GM18873 (cell line): ENCODE data around the gene HK2.

Experiments
- ATAC-seq: cut with Tn5 transposase; IDR thresholded peaks from one replicate; pipeline ENCODE4 v1.9.1; 2021; ENCODE audit warnings: mild to moderate bottlenecking, moderate library complexity, moderate number of reproducible peaks; ENCODE audit not compliant: unreplicated experiment, low FRiP score

The HK2 gene

DNA sequence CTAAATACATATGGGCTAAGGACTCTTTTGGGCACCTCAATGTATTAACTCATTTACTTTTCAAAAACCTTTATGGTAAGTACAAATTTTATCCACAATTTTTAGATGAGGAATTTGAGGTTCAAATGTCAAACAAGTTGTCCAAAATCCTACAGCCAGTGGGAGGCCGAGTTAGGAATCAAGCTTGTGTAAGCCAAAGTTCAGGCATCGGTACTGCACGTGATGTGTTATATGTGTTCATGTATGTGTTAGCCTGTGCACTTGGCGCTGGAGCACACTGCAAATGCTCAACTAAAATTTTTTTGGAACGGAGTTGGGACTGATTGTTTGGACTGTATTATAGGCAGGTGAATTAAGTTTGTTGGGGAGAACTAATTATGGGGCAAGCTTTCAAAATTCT is 22.7 kb downstream of the HK2 start:
- no peak for ATAC-seq

DNA sequence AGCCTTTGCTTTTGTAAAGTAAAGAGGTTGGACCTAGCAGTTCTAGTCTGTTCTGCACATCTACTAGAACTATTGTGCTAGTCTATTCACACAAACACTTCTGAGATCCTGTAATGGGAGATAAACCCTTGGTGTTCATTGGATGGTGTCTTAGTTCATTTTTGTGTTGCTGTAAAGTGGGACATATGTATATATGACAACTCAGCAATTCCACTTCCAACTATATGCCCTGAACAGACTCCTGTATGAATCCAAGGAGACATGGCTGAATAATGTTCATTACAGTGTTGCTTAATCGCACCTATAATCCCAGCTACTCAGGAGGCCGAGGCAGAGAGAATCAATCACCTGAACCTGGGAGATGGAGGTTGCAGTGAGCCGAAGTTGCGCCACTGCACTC is 23.3 kb downstream of the HK2 start:
- no peak for ATAC-seq

DNA sequence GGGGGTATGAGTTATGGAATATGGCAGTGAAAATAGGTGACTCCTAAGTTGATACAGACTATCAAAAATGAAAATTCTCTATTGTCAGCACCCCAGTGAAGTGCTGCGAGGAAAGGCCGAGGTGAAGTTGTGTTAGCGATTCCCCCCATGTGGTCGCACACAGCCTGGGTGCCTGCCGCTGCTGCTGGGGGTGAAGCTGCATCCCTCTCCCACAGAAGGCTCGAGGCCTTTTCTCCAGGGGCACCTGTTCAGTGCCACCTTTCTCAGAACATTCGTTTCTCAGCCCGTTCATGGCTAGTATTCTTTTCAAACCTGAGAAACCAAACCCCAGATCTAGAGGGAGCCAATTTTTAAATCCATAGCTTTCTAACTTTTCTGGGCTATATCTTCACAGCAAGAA is 23.8 kb downstream of the HK2 start:
- no peak for ATAC-seq

DNA sequence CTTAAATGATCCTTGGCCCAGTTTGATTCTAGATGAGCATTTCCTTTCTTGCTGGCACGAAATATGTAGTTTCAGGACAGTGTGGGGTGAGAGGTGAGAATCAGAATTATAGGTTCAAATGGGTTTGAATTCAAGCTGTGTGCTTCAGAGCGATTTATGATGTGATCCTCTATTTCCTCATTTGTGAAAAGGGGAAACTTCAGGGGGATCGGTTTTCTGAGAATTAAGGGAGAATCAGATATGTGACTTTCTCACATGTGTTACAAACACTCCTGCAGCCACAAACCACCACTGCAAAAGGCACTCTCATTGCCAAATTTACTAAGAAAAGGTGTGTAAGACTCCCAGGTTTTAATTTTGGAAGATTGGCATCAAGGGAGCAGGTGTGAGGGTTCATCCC is 24.4 kb downstream of the HK2 start:
- ATAC-seq: no peak

DNA sequence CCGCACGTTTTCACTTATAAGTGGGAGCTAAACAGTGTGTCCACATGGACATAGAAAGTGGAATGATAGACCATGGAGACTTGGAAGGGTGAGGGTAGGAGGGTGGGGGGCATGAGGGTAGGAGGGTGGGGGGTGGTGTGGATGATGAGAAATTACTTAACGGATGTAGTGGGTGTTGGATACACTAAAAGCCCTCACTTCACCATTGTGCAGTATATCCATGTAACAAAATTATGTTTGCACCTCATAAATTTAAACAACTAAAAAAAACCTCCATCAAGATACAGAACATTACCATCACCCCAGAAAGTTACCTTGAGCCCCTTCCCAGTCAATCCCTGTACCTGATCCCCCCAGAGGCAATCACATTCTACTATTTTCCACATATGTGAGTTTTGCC is 26.2 kb downstream of the HK2 start:
- ATAC-seq: no peak

DNA sequence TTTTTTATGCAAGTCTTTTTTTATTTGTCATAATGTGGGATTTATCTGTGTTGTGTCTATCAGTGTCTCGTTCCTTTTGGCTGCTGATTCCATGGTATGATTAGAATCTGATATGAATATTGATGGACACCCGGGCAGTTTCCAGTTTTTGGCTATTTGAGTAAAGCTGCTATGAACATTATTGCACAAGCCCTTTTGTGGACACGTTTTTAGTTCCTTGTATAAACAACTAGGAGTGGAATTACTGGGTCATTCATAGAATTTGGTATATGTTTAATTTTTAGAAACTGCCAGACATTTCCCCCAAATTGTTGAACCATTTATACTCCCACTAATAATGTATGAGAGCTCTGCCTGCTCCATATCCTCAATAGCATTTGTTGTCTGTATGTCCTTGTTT is 26.6 kb downstream of the HK2 start:
- ATAC-seq: no peak

DNA sequence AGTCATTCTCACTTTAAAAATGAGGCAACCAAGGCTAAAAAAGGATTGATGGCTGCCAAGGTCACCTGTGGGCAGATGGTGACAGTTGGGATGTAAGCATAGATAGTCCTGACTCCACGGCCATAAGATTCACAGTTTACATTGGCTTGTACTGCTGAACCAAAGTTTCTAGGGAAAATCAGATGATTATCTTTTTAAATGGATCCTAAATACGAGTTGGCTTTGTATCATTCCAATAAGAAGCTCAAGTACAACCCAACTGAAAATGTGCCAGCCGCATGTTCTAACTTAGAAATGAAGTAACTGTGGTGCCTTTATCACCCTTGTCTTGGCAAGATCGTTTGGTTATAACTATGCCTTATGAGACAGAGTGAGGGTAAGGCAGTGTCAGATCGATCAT is 27.6 kb downstream of the HK2 start:
- ATAC-seq: no peak

DNA sequence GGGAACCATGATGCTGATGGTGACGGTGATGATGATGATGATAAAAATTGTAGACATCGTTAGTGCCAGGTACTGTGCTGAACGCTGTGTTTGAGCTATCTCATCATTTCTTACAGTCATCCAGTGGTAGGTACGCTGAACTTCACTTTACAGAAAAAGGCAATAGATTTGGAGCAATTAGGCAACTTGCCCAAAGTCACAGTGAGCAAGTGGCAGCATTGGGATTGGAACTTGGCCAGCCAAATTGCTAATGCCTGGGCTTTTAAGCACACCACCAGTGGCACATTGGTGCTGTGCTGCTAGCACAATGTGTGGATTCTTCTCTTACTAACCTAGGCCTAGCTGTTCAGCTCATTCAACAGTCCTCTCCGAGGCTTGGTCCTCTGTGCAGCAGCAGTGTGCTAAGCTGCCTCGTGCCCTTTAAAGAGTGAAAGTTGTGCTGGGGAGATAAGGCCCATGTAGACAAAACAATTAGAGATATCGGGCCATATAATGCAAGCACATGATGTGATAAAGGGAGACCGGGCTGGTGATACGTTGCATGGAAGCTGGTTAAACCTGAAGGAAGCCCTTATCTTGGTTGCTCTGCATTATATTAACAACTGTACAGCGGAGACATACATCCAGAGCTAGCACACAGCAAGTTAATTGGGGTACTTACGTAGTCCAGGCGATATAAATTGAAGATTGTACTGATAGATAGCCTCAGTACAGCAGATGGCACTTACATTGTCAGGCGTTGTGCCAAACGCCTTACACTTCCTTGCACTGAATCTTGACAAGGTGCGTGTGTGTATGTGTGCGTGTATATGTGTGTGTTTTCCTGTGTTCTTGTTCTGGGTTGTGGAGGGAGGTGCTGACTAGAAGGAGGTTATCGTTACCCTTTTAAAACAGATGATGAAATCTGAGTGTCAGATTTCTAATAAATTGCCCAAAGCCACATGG is 28.4 kb downstream of the HK2 start:
- no peak for ATAC-seq

DNA sequence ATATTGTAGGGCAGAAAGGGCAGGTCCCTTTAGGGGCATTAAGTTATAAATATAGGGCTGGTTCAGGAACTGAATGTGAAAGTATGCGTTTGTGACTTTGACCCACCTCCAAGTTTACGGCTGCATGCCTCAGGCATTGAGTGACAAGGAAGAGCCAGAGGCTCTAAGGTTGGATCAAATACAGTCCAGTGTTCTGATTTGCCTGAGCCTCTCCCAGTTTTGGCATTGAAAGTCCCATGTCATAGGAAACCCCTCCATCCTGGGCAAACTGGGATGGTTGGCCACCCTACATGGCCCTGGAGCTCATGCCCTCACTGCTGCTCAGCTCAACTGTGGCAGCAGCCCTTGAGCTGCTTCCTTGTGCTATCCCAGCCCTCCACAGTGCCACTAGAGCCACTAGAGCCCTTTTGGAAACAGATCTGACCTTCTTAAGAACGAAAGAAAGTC is 29.9 kb downstream of the HK2 start:
- no peak for ATAC-seq

DNA sequence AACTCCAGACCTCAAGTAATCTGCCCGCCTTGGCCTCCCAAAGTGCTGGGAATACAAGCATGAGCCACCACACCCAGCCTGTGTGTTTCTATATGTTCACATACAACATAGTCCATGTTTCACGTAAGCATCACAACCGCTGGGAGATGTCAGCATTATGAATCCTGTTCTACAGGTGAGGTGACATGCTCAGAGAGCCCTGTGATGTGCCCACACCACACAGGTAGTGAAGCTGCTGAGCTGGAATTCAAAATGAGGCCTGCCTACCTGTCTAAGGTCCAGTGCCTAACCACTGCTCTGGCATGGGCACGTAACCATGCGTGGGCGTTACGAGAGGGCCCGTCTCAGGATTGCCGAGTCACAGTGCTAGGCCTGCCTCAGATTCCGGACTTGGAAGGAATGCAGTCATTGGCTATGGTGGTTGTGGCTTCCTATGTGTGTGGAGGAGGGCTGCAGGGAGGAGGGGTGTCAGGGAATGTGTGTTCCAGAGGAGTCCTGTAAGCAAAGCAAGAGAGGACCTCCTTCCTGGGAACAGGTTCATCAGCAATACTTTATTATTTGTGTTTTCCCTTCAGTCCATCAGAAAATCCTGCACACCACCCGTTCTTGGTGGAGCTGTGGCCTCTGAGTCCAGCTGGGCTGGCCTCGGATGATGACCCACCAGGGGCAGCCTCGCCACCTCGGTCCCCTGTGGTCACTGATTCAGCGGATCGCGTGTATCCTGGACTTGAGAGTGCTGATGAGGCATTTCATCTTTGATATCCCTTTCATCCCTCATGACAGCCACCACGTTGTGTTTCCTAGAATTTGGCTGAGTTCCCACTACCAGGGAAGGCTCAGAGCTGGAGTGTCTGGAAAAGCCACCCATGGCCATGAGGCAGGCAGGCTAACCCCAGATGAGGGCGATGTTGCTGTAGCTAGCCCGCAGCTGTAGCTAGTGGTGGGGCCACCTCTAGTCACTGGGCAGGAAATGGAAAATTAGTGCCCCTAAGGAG is 31.1 kb downstream of the HK2 start:
- no peak for ATAC-seq

DNA sequence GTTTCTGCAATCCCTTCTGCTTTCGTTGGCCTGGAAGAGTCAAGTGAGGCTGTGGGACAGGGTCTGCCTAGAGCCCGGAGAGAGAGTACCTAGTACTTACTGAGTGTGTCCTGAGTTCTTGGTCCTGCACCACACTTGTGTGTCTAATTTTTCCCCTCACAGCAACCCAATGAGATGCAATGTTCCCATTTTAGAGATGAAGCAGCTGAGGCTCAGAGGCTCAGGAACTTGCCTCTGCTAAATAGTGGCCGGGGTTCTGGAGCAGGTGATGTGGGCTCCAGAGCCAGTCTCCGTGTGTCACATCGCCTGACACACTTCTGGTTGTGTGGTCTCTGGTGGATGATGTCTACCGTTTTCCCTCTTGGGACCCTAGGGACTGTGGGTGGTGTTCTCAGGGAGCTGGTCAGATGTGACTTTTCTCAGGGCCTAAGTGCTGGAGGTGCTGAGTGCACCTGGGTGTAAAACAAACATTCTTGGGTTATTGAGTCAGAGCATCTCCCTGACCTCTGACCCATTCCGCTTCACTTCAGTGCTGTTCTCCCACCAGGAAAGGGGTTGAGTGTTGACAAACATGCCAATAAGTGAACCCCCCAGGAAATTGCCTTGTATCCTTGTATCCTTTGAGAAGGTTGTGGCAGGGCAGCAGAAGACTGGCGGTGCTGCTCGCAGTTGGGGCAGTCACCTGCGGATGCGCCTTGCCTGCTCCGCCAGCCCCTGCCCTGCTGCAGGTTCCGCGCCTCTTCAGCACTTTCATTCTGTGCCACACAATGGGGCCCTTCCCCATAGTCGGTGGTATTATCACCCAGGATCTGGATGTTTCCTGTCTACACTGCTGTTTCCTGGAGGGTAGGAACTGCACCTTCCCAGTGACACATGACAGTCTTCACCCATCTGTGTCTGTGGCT is 32.1 kb downstream of the HK2 start:
- no peak for ATAC-seq

DNA sequence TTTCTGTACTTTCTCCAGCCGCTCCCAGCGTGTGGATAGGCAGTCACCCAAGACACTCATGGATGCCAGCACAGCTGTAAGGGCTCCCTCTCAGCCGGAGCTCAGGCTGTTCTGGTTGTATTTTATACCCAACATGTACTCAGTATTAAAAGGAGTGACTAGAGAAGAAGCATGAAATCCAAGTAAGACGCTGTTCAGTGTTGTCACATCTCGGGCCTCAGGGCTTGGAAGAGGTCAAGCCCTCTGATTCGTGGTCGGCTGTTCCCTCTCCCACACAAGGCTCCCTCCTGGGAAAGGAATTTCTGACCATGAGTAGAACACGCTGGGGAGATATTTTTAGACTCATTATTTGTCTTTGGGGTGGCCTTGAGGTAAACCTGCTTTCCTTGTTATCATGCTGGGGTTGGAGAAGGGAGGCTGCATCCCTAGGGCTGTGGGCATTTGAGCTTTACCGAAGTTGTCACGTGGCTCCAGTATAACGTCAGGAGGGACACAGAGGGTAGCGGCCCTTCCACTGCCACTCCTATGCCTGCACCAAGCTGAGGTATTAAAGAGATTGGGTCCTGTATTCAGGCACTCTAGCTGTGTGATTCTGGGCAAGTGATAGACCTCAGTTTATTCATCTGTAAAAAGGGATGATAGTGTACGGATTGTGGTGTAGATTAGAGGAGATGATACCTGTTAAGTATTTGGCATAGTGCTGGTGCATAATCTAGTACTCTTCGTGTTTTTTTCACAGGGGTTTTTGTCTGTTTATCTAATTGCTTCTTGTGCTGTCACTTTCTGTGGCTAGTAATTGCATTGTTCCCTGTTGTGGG is 34.1 kb downstream of the HK2 start:
- no peak for ATAC-seq

DNA sequence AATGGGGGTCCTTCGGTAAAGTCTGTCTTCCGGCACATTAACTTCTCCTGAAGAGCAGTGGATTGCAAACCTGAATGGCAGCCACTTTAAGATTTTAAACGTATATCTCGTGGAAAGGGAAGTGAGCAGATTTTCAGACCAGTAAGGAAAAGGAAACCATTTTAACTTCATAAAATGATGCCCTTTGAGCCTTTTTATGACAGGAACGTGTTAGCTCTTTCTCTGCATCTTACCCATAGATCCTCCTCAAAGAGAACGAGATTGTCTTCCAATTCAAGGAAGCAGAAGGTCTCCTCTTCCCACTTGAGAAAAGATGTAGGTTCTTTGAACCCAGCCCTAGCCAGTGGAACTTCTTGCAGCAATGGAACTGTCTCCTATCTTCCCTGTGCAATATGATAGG is 35.6 kb downstream of the HK2 start:
- ATAC-seq: no peak

DNA sequence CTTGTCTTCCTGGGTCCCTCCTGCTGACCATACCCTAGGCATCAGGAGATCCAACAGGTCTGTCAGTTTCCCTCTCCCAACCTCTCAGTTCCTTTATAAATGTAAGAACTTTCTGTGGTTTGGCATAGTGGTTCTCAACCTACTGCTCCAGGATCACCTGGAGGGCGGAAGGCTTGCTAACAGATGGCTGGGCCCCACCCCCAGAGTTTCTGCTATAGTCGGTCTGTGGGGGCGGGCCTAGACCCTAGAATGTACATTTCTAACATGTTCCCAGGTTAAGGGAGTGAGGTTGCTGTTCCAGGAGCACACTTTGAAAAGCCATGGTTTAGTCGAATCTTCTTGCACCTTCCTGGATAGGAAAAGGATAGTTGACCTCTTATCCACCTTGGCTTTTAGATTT is 37.0 kb downstream of the HK2 start:
- ATAC-seq: no peak

DNA sequence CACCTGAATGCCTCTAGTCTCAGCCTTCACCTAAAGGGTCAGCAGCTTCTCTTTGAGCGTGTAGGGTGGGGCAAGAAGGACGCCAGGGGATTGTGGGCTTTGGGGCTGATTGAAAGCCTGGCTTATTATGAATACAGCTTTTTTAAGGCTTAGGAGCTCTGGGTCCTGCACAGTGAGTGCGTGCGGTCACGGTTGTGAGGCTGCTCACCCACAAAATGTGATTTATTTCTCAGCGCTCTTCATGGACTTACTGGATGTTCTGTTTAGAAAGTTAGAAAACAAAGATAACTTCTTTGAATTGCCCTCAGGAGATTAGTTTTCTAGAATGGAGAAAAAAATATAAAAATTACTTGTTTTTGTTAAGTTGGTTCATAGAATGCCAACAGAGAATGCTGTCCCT is 37.5 kb downstream of the HK2 start:
- ATAC-seq: no peak

DNA sequence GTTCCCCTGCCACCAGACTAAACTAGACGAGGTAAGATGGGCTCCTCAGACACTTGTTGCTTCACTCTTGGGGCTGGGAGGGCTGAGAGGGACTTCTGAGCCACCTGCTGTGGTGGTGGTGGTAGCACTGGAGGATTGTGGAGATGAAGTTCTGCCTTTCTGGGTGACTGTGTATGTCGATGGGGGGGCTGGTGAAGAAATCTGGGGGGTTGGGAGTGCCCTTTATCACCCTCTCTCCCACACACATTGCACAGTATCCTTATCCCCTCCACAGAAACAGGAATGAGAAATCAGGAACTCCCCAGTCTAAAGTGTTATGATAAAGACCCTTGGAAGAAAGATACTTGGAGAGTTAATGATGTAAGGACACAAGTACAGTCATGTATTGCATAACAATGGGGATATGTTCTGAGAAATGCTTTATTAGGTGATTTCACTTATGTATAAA is 38.5 kb downstream of the HK2 start:
- no peak for ATAC-seq

DNA sequence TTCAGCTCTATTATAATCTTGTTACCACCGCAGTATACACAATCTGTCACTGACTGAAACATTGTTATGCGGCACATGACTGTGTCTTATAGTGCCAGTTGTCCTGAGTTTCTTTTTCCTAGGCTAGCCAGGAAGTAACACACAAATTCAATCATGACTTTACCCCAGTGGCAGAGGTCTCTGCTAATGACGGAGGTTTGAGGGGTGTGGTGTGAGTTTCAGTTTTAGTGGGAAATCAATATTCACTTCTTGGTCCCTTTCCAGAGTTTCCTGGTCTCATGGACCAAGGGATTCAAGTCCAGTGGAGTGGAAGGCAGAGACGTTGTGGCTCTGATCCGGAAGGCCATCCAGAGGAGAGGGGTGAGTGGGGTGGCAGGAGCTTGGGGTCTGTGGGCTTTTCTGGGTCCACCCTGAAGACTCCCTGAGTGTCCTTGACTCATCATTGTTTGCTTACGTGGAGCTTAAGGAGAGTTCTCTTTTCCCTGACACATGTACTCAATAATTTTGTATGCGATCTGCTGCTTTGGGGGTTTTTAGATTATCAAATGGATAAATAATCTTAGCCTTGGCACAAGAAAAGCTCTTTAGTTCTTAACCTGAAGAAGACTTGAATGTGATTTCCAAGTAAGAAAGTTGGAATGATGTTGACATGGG is 39.2 kb downstream of the HK2 start:
- ATAC-seq: no peak

DNA sequence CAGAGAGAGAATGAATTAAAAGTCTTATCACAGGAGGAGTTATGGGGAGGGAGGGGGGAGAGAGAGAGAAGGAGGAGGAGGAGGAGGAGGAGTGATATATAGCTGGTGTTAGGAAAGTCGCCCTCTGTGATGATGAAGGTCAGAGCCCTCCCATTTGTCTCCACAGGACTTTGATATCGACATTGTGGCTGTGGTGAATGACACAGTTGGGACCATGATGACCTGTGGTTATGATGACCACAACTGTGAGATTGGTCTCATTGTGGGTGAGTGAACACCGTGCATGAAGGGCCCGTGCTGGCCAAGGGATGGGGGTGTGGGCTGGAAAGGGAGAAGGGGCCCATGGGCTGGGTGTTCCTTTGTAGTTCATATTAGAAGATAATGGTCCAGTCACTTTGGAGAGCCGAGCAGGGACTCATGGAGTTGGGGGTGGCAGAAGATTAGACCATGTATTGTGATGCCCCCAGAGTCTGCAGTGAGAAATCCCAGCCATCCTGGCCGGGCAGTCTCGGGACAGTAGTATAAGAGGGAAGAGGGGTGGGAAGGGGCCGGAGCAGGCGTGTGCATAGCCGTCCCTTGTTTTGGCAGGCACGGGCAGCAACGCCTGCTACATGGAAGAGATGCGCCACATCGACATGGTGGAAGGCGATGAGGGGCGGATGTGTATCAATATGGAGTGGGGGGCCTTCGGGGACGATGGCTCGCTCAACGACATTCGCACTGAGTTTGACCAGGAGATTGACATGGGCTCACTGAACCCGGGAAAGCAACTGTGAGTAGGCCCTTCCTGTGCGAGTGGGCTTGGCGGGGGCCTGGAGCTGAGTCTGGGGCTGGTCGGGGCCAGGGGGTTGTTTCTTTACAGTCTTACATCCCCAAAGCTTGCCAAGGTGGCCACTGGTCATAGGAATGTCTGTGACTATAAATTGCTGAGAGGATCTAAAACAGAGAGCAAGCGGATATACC is 40.0 kb downstream of the HK2 start:
- ATAC-seq: no peak
